Ureter (tissue), 1 donor: ENCODE data around the gene COLEC12. TPM values are rescaled to one million over a fixed set of nuclear protein-coding genes. Genes with fewer than 3 reads are reported as not detected.

Experiments used
- DNase-seq: peaks from one replicate; pipeline ENCODE4 v3.0.0-alpha.2; 2020; ENCODE audit warnings: low spot score
- total RNA-seq: library from RNA; stranded (reverse); gene quantifications from one replicate; pipeline ENCODE4 v1.2.4, GENCODE V29; 2023
- donor health status: DM: yes; HTN: yes; CAD: no.

Gene COLEC12
- total RNA-seq, 1 donor from 2014 or later = 10.2 TPM

DNA sequence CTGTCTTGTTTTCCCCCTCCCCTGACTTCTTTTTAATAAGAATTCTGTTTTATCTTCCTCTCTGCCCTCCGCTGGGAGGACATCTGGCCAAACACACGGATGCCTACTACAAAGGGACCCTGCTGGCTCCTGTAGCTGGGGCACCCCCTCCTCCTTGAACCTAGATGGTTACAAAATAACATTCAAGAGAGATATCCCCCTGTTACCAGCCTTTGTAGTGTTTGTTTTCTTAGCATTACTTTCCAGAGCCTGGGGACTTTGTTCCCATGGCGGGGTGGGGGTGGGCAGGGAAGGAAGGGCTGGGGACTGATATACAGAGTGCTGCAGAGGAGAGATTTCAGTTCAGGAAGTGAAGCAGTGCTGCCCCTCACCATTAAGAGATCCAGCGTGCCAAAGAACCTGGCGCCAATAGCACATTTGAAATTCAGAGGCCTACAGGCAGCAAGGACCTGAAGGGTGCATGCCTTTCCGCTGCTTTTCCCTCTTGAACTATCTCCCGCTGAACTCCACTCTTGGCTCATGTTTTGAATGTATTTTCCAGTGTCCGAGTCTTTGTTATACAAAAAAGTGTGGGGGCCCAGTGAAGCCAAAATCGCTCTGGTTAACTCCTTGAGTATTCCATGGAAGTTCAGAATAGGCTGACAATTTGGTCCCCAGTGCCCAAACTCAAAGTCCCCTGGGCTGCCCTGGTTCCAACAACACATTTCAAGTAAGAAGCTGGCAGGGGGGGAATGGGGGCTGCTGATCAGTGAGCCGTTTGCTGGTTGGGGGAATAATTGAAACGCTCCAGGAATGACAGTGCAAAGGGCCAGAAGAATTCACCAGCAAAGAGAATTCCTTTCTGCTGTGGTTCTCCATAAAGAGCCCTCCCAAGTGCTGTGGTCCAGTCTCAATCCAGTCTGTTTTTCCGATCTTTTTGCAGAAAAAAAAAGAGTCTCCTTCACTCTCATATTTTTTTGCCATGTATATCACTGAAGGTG, 137.9 kb downstream of the COLEC12 start:
- no peak for DNase-seq

DNA sequence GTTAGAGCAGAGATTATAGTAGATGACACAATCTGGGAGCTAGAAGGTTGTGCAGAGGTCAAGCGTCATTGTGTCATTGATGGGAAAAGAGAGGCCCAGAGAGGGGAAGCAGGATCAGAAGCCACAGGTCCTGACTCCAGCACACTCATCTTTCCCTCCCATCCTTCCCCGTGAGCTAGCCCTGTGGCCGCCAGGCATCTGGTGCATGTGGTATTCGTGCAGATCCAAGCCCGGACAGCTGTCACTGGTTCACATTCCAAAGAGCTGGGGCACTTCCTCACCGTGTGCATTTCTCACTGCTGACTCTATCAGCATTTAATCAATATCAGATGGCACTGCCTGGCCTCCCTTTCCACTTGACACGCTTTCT, 138.6 kb downstream of the COLEC12 start:
- no peak for DNase-seq

DNA sequence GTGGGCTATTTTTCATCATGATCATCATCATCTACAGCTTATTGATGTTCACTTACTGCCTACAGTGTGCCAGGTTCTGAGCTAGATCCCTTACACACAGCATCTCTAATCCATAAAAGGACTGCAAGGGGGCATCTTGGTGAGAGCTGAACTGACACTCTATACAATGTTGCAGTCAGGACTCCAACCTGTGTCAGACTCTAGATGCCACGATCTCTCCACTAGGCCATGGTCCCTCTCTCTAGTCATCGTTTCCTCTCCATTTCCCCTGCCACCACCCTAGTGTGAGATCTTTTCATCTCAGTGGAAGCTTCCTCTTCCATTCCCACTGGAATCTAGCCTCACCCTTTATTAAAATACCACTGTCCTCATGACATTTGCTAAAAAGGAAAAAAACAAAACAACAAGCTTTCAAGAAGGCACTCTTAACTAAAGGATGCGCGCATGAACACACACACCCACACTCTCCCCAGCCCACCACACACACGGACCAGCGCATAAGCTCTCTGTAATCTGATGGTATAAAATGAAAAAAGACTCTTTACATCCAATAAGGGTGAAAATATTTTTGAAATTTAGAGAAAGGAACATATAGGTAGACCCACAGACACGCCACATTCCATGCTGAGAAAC, 139.3 kb downstream of the COLEC12 start:
- no peak for DNase-seq

DNA sequence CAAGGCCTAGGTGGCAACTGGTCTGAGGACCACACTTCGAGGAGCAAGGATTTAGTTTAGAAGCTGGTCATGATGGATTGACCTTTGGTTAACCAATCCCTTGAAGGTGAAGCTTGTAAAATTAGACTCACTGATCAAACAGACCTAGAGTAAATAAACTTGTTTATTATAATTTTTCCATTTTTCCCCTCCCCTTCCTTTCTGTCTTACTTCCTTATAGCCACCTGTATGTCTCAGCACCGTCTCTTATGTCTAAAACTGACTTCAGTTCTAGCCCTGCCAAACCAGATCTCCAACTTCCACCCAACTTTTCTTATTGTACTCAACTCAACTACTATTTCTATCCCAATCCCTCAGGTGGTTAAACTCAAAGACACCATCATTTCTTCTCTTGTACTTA, 139.8 kb downstream of the COLEC12 start:
- DNase-seq = no peak

DNA sequence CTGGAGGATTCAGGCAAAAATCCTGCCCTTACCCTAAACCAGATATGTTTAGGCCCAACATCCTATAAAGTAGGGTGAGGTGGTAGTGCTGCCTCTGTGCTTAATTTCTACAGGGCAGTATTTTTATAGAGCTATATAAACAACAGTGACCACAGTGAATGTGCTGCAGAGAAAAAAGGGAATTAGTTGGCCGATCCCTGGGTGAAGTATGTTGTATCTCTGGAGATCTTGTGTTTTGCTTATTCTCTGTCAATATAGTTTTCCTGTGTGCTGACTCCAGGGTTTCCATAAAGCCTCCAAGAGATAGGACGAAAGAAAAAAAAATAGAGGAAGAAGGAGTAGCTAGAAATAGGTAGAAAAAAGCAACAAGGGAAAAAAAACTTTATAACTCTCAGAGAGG, 143.7 kb downstream of the COLEC12 start:
- DNase-seq = no peak

DNA sequence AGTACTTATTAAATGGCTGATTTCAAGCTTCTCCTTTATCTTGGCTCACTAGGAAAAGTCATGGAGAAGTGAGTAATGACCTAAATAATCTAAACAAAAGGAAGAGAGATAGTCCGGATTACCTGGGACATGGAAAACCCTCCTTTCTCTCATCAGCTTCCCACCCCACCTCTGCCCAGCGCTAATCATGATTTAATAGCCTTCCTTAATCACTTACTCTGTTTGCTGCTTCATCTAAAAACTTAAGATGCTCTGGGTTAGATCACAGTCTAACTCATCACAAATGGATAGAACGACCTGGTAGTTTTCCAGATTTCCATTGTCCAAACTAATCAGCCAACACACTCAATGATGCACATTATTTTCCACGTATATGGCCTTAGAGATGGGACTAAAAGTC, 144.8 kb downstream of the COLEC12 start:
- no peak for DNase-seq

DNA sequence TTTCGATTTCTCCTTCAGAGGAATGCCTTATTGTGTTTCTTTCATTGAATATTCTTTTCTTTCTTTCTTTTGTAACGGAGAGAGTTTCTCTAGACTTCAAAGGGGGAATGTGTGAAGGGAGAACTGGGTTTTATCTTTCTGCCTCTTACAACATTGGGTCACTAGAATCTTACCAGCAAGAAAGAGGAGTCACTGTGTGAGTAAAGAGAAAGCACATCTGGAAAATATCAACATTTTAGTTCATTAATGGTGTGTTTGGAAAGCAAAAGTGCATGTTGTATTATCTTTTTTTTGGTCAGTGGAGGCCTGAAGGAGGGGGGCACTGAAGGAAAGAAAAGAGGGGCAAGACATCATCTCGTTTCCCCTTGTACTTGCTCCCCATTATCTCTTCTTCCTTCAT, 146.0 kb downstream of the COLEC12 start:
- no peak for DNase-seq

DNA sequence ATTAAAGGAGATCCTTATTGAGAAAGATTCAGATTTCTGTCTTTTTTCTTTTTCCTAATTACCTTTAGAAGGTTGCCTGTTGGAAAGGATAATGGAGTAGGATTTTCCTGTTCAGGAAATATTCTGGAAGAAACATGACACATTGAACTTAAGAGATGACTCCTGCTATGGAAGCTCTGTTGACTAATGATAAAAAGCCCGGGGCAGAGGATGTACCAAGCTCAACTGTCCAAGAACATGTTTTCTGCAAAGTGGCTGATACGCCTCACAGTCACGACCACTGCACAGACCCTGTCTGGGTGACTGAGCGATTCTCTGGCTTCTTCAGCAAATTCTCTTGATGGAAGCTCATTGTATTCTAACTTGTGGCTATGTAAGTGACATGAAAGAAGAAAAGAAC, 146.5 kb downstream of the COLEC12 start:
- no peak for DNase-seq

DNA sequence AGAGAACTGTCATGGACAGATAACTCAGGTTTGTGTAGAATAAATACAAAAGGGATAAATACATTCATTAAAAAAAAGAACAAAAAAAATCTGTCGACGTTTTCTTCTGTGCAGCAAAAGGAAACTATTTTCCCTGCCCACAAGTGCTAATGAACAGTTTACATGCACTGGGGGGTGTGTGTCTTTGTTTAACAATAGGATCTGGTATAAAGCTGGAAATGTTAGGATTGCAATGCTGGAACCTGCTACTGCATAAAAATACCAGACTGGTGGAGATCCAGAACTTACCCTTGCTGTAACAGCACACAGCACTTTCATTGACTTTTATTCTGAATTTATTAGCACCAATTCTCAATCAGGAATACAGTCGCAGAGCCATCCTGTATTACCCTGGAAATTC, 148.1 kb downstream of the COLEC12 start:
- DNase-seq = no peak

DNA sequence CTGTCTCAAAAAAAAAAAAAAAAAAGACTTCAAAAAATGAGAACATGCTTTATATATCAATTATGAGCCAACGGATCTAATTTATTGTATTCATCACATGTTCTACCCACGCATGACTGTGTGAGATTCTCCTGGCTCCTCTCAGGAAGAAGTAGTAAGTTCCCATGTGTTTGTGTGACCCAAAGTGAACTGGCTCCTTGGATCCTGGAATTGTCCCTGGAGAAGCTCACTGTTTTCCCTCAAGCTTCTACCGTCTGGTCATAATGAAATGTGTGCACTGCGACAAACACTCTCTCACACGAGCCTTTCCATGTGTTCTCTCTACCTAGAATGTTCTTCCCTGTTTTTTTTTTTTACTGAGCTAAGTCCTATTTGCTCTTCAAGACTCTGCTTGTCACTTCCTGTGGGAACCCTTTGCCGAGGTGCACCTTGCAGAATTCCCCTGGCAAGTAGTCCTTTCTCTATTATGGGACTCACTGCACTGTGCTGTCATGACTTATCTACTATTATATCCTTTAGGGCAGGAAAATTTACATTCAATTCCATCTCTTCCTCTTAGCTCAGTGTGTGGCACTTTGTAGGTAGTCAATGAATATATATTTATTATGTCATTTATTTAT, 149.4 kb downstream of the COLEC12 start:
- DNase-seq = no peak

DNA sequence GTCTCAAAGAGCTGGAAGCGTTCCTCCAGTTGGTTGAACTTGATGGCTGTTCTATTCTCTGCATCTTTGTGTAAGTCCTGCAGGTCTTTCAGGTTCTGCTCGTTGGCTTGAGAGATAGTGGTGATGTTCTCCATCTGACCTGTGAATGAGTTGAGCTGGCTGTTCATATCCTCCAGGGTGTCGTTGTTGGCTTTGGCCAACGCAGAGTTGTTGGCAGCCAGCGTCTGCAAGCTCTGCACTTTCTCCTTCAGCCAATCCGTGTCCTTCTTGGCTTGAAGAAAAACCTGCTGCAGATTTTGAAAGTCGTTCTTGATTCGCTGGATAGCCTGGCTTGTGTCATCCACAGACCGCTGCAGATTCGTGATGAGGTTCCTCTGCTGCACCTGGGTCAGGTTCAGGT, 153.9 kb downstream of the COLEC12 start:
- no peak for DNase-seq

DNA sequence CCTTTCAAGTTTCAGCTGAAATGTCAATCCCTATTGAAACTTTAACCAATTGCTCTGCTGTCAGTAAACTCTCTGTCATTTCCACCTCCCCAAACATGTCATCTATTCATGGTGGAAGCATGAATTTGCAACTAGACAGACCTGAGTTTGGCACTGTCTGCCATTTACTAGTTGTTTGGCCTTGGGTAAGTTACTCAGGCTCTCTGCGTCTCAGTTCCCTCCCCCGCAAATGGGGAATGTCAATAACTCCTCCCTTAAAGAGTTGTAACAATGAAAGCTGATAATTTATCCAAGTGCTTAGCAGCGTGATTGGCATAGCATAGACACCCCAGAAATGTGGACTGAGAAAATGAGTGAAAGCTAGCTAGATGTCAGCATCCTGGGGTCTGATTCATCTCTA, 159.4 kb downstream of the COLEC12 start:
- no peak for DNase-seq

DNA sequence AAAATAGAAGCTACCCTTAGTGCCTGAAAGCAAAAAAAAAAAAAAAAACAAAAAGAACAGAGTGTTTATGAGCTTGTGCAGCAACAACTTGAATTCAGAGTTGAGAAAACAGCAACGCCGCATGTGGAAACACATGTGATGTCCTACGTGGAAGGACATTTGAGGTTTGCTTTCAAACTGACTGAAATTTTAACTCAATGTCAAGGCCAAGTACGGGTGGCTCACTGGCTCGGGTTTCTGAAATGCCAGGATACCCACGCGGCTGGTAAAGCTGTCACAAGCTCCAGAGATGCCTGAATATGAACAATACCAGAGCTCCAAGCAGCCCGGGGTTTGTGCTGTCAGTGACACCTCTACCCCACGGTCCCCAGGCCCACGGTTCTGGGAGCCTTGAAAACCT, 160.5 kb downstream of the COLEC12 start:
- DNase-seq = no peak

DNA sequence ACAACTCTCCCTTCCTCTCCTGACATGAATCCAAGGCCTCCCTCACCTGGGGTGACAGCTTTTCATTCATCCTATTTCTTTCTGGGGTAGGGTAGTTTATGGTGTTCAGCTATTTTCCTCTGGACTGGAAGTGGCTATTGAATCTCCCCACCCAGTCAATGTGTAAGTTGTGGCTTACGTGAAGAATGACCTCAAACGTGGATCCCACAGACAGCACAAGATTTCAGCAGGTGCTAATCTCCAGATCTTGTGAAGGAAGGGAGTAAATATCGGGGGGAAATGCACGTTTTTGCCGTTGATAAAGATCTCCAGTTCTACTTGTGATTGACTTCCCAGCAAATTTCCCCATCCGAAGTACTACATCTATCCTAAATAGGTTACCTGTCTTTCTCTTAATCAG, 161.3 kb downstream of the COLEC12 start:
- DNase-seq = no peak

DNA sequence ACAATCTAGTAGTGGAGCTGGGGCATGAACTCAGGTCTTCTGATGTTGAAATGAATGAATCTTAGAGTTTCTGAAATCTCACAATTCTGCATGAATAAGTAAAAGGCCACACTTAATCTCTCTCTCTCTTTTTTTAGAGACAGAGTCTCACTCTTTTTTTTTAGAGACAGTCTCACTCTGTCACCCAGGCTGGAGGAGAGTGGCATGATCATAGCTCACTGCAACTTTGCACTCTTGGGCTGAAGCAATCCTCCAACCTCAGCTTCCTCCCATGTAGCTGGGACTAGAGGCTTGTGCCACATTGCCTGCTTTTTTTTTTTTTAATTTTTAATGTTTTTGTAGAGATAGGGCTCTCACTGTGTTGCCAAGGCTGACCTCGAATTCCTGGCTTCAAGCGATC, 163.8 kb downstream of the COLEC12 start:
- DNase-seq = no peak

DNA sequence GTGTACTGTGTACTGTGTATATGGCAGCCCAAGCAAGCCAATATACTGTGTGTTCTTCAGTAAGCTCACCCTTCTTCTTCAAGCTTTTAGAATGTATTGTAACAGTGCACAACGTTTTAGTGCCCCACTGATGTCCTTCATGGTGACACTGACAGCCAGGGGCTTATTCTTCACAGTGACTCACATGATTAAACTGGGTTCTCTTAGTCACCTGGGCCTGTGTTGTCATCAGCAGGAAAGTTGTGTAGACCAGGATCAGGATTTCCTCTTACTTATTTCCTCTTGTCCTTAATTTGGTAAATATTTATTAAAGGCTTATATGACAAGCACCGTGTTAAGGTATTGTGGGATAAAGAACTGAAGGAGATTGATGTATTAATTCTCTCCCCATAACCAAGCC, 164.8 kb downstream of the COLEC12 start:
- no peak for DNase-seq

DNA sequence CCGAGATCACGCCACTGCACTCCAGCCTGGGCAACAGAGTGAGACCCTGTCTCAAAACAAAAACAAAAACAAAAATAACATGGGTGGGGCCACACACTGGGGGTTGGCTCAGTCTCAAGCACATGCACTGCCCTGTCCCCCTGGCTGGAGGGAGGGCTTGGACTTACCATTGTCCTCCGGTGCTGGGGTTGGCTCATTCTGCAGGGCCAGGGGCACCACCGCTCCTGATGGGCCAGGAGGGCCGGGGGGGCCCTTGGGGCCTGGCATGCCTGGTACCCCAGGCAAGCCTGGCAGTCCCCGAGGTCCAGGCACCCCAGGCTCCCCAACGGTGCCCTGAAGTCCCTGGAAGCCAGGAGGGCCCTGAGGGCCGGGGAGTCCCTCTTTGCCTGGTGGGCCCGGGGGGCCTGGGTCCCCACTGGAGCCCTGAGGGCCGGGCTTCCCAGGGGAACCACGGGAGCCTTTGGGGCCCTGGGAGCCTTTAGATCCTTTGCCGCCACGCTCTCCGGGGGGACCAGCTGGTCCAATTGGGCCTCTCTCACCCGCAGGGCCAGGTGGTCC, 165.8 kb downstream of the COLEC12 start:
- no peak for DNase-seq

DNA sequence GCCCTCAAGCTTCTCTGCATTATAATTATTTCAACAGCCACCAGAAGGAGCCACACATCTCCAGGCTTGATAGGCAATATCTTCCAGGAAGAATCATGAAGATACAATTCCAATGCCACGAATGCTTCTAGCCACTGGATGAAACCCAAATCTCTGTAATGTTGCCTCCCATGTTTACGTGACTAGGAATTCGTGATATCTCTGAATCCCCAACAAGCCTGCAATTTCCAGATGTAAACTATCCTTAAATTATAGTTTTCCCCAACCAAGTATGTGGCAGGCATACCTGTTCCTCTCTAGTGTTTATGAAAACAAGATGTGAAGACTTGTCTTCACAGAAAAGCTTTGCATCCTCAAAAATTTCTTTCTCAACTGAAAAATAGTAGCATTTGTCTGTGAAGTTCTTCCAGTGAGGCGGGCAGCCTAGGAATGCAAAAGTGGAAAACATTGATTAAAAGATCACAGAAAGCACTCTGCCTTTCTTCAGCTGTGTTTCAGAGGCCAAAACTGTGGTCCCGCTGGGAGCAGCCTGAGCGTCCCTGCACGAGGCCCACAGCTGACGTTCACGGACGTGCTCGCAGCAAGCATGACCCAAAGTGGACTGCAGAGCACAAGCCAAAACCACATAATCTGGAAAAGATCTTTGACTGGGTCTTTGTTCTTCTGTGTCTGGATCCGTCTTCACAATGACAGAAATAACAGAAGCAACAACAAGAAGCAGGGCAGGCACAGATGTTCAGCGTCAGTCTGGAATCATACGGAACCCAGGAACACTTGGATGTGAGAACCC, 167.6 kb downstream of the COLEC12 start:
- DNase-seq = no peak

DNA sequence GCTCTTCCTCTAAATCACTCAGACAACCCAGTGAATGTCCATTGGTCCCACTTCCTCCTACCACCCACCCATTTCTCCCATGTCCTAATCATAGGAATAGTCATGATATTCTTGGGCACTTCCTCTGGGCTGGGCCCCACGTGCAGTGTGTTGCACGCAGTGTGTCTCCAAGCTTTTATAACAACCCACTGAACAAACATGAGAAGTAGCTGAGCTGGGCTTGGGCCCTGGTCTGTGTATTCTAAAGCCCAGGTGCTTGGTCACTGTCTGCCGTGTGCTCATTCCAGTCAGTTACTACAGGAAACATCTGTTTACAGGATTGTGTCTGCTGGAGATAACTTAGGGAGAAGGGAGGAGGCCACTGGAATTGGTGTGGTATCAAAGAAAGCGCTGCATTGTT, 168.5 kb downstream of the COLEC12 start:
- no peak for DNase-seq

DNA sequence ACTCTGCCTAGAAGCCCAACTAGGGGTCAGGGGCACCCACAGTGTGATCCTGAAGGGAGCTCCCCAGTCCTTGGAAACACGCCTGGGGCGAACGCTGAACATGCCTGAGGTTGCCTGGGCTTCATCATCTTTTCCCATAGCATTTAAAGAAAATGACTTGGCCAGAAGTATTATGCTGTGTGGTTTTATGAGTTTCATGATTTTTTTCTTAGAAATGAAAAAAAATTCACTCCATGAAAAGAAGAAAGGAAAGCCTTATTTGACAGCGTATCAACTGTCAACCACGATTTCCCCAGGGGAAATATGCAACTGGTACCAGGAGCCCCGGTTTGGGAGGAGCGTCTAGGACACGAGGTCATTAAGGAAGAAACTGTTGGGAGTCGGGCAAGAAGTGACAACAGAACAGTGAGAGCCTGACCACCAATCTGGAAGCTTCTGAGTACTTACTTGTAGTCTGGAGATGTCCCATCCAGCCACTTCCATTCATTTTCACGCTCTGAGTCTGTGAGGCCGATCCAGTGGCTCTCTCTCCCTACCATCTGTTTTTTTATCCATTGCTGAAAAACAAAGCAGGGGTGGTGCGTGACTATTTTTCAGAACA, 169.2 kb downstream of the COLEC12 start:
- no peak for DNase-seq

DNA sequence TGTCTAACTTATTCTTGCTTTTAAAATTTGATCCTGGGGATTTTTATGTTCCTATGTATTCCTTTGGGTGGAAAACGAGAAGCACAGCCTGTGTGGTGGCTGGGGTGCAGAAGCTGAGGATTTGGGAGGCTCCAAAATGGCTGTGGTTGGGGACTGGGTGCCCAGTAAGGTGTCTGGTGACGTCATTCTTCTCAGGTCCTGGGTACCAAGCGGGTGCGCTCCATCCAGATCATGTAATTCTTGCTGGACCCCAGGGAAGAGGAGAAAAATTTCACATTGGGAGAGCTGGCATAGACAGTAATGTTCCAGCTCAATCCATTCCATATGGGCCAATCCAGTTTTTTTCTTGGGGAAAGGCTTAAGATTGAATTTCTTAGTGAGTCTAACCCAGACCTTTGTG, 171.6 kb downstream of the COLEC12 start:
- DNase-seq = no peak
